ELF-1 (cell line): ENCODE data around the gene MPND.
A peak's percentile ranks its signal among the peaks of the same experiment; 100 is the strongest.

Source experiments
- DNase-seq: peaks from one replicate; pipeline ENCODE4 v3.0.0-alpha.2; 2016; ENCODE audit warnings: low read depth, low spot score

Gene MPND

GRCh38 chr19:4379383-4380253 is 36.3 kb downstream of the MPND start:
- DNase-seq, result no peak

- no peak for DNase-seq
These were observed 36.9 kb downstream of the MPND start for GRCh38 chr19:4380254-4380727.

- DNase-seq, result no peak
These were observed 42.1 kb downstream of the MPND start for GRCh38 chr19:4385291-4386040.

- DNase-seq, result no peak
These were observed 42.9 kb downstream of the MPND start for GRCh38 chr19:4386041-4386782.

GRCh38 chr19:4388337-4389063 is 45.1 kb downstream of the MPND start:
- DNase-seq, result peak; percentile 42

GRCh38 chr19:4389064-4389375 is 45.7 kb downstream of the MPND start:
- no peak for DNase-seq

GRCh38 chr19:4389511-4390016 is 46.2 kb downstream of the MPND start:
- no peak for DNase-seq

GRCh38 chr19:4390017-4390566 is 46.7 kb downstream of the MPND start:
- DNase-seq, result peak; percentile 43

- DNase-seq, result peak; percentile 94
These were observed 47.4 kb downstream of the MPND start for GRCh38 chr19:4390567-4391305.

- DNase-seq, result no peak
These were observed 47.9 kb downstream of the MPND start for GRCh38 chr19:4391306-4391693.

GRCh38 chr19:4391701-4392483 is 48.5 kb downstream of the MPND start:
- DNase-seq, result peak; percentile 70

- DNase-seq, result peak; percentile 39
These were observed 50.7 kb downstream of the MPND start for GRCh38 chr19:4393947-4394590.

GRCh38 chr19:4396949-4397783 is 53.8 kb downstream of the MPND start:
- DNase-seq, result no peak

GRCh38 chr19:4399812-4400134 is 56.4 kb downstream of the MPND start:
- no peak for DNase-seq

GRCh38 chr19:4400135-4400936 is 57.0 kb downstream of the MPND start, which contains the start of gene SH3GL1:
Gene SH3GL1 (minus strand): TSS chr19:4400547. CDS start chr19:4400368, 179 bp downstream.
- DNase-seq, result peak; percentile 96

GRCh38 chr19:4401769-4402170 is 58.4 kb downstream of the MPND start:
- DNase-seq, result no peak
